Ishikawa (cell line): ENCODE data around the gene SDHAF1.

Experiments used
- CREB1 ChIP-seq: IDR thresholded peaks from 2 replicates; pipeline ENCODE4 v1.6.1; 2012; ENCODE audit warnings: low read depth
- EGR1 ChIP-seq: IDR thresholded peaks from 2 replicates; pipeline ENCODE4 v1.6.1; 2012
- EP300 ChIP-seq: IDR thresholded peaks from 2 replicates; pipeline ENCODE4 v1.6.1; 2012; ENCODE audit warnings: borderline replicate concordance
- NFIC ChIP-seq: IDR thresholded peaks from 2 replicates; pipeline ENCODE4 v1.6.1; 2012
- TAF1 ChIP-seq: IDR thresholded peaks from 2 replicates; pipeline ENCODE4 v1.6.1; 2012; ENCODE audit warnings: low read depth, mild to moderate bottlenecking
- TCF12 ChIP-seq: IDR thresholded peaks from 2 replicates; pipeline ENCODE4 v1.6.1; 2012; ENCODE audit warnings: low read depth
- YY1 ChIP-seq: IDR thresholded peaks from 2 replicates; pipeline ENCODE4 v1.6.1; 2012; ENCODE audit warnings: low read depth
- ZBTB7A ChIP-seq: IDR thresholded peaks from 2 replicates; pipeline ENCODE4 v1.6.1; 2012; ENCODE audit warnings: low read depth
- TF ChIP-seq, protein P1 (sequence below): IDR thresholded peaks from 2 replicates; pipeline ENCODE4 v1.6.1; 2012
- TF ChIP-seq, protein P2 (sequence below): IDR thresholded peaks from 2 replicates; pipeline ENCODE4 v1.6.1; 2012; ENCODE audit warnings: low read depth, mild to moderate bottlenecking
- TF ChIP-seq, protein P3 (sequence below): IDR thresholded peaks from 2 replicates; pipeline ENCODE4 v1.6.1; 2012

DNA sequence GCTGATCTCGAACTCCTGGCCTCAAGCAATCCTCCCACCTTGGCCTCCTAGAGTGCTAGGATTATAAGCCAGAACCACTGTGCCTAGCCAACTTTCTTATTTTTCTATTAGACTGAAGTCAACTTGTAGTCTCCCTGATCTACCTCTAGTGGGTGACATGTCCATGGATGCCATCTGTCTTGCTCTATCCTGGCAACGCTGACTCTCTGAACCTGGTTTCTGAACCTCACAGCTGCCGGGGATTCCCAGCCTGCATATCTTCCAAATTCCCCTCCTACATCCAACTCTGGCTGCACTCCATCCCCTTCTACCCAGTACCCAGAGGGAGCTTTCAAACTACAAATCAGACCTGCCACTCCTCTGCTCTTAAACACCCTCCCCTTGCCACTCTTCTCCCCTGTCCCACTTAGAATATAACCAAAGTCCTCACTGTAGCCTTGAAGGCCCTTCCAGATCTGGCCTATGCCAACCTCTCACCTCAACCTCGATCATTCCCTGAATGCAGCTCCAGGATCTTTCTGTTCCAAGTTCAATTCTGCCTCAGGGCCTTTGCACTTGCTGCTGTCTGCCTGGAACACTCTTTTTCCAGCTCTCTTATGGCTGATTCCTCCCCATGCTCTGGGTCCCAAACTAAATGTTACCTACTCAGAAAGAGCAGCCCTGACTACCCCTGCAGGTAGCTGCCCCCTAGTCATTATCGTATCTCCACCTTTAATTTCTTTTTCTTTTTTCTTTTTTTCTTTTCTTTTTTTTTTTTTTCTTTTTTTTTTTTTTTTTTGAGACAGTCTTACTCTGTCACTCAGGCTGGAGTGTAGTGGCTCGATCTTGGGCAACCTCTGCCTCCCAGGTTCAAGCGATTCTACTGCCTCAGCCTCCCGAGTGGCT lies 35.5 kb downstream of the SDHAF1 start:
- TF ChIP-seq YY1 (no peak), NFIC (no peak), TCF12 (no peak), EP300 (no peak), EGR1 (no peak), ZBTB7A (no peak), CREB1 (no peak), TAF1 (no peak)
- TF ChIP-seq, protein P1, sequence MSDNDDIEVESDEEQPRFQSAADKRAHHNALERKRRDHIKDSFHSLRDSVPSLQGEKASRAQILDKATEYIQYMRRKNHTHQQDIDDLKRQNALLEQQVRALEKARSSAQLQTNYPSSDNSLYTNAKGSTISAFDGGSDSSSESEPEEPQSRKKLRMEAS: no peak
- TF ChIP-seq, protein P2, sequence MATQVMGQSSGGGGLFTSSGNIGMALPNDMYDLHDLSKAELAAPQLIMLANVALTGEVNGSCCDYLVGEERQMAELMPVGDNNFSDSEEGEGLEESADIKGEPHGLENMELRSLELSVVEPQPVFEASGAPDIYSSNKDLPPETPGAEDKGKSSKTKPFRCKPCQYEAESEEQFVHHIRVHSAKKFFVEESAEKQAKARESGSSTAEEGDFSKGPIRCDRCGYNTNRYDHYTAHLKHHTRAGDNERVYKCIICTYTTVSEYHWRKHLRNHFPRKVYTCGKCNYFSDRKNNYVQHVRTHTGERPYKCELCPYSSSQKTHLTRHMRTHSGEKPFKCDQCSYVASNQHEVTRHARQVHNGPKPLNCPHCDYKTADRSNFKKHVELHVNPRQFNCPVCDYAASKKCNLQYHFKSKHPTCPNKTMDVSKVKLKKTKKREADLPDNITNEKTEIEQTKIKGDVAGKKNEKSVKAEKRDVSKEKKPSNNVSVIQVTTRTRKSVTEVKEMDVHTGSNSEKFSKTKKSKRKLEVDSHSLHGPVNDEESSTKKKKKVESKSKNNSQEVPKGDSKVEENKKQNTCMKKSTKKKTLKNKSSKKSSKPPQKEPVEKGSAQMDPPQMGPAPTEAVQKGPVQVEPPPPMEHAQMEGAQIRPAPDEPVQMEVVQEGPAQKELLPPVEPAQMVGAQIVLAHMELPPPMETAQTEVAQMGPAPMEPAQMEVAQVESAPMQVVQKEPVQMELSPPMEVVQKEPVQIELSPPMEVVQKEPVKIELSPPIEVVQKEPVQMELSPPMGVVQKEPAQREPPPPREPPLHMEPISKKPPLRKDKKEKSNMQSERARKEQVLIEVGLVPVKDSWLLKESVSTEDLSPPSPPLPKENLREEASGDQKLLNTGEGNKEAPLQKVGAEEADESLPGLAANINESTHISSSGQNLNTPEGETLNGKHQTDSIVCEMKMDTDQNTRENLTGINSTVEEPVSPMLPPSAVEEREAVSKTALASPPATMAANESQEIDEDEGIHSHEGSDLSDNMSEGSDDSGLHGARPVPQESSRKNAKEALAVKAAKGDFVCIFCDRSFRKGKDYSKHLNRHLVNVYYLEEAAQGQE: no peak
- TF ChIP-seq, protein P3, sequence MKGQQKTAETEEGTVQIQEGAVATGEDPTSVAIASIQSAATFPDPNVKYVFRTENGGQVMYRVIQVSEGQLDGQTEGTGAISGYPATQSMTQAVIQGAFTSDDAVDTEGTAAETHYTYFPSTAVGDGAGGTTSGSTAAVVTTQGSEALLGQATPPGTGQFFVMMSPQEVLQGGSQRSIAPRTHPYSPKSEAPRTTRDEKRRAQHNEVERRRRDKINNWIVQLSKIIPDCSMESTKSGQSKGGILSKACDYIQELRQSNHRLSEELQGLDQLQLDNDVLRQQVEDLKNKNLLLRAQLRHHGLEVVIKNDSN: no peak
